H1 (cell line): ENCODE results near the gene ZNF385D. TPM values are rescaled to one million over a fixed set of nuclear protein-coding genes. Genes with fewer than 3 reads are reported as not detected.

Source experiments
- SUZ12 ChIP-seq: fragments of 200-600 bp; sonication (generic); IDR thresholded peaks from 2 replicates; pipeline ENCODE4 v1.6.1; 2012; ENCODE audit warnings: mild to moderate bottlenecking, inconsistent platforms, low read length, moderate library complexity, mixed read lengths
- polyA plus RNA-seq, 7 experiments: library from polyadenylated mRNA; depleted of rRNA in 3 of 7; stranded (reverse) in 5 of 7; unstranded in 2 of 7; fragments of >200 nt in 5 of 7; fragments of 200-250 nt in 2 of 7; gene quantifications; 1 replicate in 5 of 7; 2 replicates in 1 of 7; 4 replicates in 1 of 7; pipeline versions ENCODE4 v1.2.1 to v1.2.3, GENCODE V29; 2011 to 2013; ENCODE audit warnings: missing spikeins in 2 of 7, mixed read lengths in 2 of 7
- total RNA-seq: library from RNA; stranded (reverse); fragmentation: NEBNext Ultra II Directional; extraction: Animal tissue kit (Norgen Biotek cat#: 25700); gene quantifications from 2 replicates; pipeline ENCODE4 v1.2.1, GENCODE V29; 2021
- TF ChIP-seq, protein P1 (sequence below): fragments of 300-600 bp; sonication (generic); IDR thresholded peaks from 2 replicates; pipeline ENCODE4 v1.7.1; 2012; ENCODE audit warnings: low read length, moderate library complexity, mild to moderate bottlenecking, inconsistent platforms; ENCODE audit not compliant: insufficient replicate concordance

ZNF385D gene
- total and polyA plus RNA-seq, 2 of the 8 experiments (the other 6 are each of a cell fraction or from before 2014, with no cell fraction given): 5.9 to 10.8 TPM

DNA sequence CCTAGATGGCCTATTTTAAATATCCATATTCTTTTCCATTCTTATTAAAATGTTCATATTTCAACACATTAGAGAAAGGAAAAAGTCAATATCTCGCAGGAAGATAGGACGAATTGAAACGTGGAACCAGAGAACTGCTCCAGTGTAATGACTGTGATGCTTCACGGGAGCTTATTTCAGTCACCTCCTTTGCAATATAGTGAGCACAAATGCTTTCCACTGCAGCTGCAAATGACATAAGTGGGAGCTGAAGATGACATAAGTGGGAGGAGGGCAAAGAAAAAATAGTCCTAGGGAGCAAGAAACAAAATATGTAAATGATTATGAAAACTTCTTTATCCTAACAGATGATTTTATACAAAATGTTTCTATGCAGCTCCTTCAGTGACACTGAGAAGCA is 324.1 kb downstream of the ZNF385D start (continued):
- TF ChIP-seq, protein P1, sequence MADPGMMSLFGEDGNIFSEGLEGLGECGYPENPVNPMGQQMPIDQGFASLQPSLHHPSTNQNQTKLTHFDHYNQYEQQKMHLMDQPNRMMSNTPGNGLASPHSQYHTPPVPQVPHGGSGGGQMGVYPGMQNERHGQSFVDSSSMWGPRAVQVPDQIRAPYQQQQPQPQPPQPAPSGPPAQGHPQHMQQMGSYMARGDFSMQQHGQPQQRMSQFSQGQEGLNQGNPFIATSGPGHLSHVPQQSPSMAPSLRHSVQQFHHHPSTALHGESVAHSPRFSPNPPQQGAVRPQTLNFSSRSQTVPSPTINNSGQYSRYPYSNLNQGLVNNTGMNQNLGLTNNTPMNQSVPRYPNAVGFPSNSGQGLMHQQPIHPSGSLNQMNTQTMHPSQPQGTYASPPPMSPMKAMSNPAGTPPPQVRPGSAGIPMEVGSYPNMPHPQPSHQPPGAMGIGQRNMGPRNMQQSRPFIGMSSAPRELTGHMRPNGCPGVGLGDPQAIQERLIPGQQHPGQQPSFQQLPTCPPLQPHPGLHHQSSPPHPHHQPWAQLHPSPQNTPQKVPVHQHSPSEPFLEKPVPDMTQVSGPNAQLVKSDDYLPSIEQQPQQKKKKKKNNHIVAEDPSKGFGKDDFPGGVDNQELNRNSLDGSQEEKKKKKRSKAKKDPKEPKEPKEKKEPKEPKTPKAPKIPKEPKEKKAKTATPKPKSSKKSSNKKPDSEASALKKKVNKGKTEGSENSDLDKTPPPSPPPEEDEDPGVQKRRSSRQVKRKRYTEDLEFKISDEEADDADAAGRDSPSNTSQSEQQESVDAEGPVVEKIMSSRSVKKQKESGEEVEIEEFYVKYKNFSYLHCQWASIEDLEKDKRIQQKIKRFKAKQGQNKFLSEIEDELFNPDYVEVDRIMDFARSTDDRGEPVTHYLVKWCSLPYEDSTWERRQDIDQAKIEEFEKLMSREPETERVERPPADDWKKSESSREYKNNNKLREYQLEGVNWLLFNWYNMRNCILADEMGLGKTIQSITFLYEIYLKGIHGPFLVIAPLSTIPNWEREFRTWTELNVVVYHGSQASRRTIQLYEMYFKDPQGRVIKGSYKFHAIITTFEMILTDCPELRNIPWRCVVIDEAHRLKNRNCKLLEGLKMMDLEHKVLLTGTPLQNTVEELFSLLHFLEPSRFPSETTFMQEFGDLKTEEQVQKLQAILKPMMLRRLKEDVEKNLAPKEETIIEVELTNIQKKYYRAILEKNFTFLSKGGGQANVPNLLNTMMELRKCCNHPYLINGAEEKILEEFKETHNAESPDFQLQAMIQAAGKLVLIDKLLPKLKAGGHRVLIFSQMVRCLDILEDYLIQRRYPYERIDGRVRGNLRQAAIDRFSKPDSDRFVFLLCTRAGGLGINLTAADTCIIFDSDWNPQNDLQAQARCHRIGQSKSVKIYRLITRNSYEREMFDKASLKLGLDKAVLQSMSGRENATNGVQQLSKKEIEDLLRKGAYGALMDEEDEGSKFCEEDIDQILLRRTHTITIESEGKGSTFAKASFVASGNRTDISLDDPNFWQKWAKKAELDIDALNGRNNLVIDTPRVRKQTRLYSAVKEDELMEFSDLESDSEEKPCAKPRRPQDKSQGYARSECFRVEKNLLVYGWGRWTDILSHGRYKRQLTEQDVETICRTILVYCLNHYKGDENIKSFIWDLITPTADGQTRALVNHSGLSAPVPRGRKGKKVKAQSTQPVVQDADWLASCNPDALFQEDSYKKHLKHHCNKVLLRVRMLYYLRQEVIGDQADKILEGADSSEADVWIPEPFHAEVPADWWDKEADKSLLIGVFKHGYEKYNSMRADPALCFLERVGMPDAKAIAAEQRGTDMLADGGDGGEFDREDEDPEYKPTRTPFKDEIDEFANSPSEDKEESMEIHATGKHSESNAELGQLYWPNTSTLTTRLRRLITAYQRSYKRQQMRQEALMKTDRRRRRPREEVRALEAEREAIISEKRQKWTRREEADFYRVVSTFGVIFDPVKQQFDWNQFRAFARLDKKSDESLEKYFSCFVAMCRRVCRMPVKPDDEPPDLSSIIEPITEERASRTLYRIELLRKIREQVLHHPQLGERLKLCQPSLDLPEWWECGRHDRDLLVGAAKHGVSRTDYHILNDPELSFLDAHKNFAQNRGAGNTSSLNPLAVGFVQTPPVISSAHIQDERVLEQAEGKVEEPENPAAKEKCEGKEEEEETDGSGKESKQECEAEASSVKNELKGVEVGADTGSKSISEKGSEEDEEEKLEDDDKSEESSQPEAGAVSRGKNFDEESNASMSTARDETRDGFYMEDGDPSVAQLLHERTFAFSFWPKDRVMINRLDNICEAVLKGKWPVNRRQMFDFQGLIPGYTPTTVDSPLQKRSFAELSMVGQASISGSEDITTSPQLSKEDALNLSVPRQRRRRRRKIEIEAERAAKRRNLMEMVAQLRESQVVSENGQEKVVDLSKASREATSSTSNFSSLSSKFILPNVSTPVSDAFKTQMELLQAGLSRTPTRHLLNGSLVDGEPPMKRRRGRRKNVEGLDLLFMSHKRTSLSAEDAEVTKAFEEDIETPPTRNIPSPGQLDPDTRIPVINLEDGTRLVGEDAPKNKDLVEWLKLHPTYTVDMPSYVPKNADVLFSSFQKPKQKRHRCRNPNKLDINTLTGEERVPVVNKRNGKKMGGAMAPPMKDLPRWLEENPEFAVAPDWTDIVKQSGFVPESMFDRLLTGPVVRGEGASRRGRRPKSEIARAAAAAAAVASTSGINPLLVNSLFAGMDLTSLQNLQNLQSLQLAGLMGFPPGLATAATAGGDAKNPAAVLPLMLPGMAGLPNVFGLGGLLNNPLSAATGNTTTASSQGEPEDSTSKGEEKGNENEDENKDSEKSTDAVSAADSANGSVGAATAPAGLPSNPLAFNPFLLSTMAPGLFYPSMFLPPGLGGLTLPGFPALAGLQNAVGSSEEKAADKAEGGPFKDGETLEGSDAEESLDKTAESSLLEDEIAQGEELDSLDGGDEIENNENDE: no peak
- no peak for TF ChIP-seq SUZ12
- TF ChIP-seq, all 59 proteins: peak for 0
